GM21360 (cell line): Measurements from ENCODE around the gene USF2.

Experiments used
- ATAC-seq: cut with Tn5 transposase; IDR thresholded peaks from one replicate; pipeline ENCODE4 v1.9.1; 2021; ENCODE audit warnings: mild to moderate bottlenecking, moderate library complexity; ENCODE audit not compliant: unreplicated experiment

The USF2 gene

GRCh38 chr19:35298561-35298972 lies 29.8 kb downstream of the USF2 start:
- no peak for ATAC-seq

GRCh38 chr19:35299523-35300338 lies 31.0 kb downstream of the USF2 start:
- no peak for ATAC-seq

- no peak for ATAC-seq
These were observed 31.5 kb downstream of the USF2 start for GRCh38 chr19:35300339-35300649.

- no peak for ATAC-seq
These were observed 33.2 kb downstream of the USF2 start for GRCh38 chr19:35301961-35302360.

GRCh38 chr19:35302446-35302845 lies 33.7 kb downstream of the USF2 start:
- no peak for ATAC-seq

- no peak for ATAC-seq
These were observed 34.7 kb downstream of the USF2 start for GRCh38 chr19:35303357-35303915.

GRCh38 chr19:35304036-35304435 lies 35.3 kb downstream of the USF2 start:
- ATAC-seq, result no peak

GRCh38 chr19:35305181-35305580 lies 36.4 kb downstream of the USF2 start:
- no peak for ATAC-seq

GRCh38 chr19:35306473-35307246 lies 37.9 kb downstream of the USF2 start:
- no peak for ATAC-seq

GRCh38 chr19:35307931-35308330 lies 39.2 kb downstream of the USF2 start:
- ATAC-seq, result no peak

GRCh38 chr19:35308910-35309309 lies 40.1 kb downstream of the USF2 start:
- no peak for ATAC-seq

- ATAC-seq, result no peak
These were observed 40.9 kb downstream of the USF2 start for GRCh38 chr19:35309481-35310279.

- no peak for ATAC-seq
These were observed 41.6 kb downstream of the USF2 start for GRCh38 chr19:35310331-35310730.

GRCh38 chr19:35310811-35311465 lies 42.2 kb downstream of the USF2 start:
- ATAC-seq, result no peak

- no peak for ATAC-seq
These were observed 43.3 kb downstream of the USF2 start for GRCh38 chr19:35311901-35312665.

GRCh38 chr19:35313587-35313986 lies 44.8 kb downstream of the USF2 start:
- no peak for ATAC-seq

GRCh38 chr19:35314031-35314430 lies 45.3 kb downstream of the USF2 start:
- no peak for ATAC-seq

- no peak for ATAC-seq
These were observed 46.2 kb downstream of the USF2 start for GRCh38 chr19:35314858-35315470.

GRCh38 chr19:35315883-35316282 lies 47.1 kb downstream of the USF2 start:
- no peak for ATAC-seq

GRCh38 chr19:35316560-35316959 lies 47.8 kb downstream of the USF2 start:
- no peak for ATAC-seq
